ENCODE results near the gene CYP2W1. TPM values are rescaled to one million over a fixed set of nuclear protein-coding genes. Genes with fewer than 3 reads are reported as not detected.

Gene CYP2W1
- total RNA-seq, 4 donors from 2014 or later, result 11.7 to 31.6 (median 19.3) TPM

GRCh38 chr7:945147-945555 lies 37.8 kb upstream of the CYP2W1 start:
- 28 to 62% methylated on average over 9 to 13 of the region's 13 CpGs for WGBS, 2 donors
- no peak overlapping the region for H3K4me3 ChIP-seq (ENCODE audit: low read depth, poor library complexity, severe bottlenecking)
- intact Hi-C loops (cut with DNase I; ENCODE audit: low total_unique reads), result no loop called here
- TF ChIP-seq CTCF (IDR thresholded peaks at IDR 0.05), result no peak
- no peak for TF ChIP-seq POLR2A (IDR thresholded peaks at IDR 0.05)
- peak in 1 of 2 donors; percentile 79 for DNase-seq (ENCODE audit: low spot score in 2 of 2)

DNA sequence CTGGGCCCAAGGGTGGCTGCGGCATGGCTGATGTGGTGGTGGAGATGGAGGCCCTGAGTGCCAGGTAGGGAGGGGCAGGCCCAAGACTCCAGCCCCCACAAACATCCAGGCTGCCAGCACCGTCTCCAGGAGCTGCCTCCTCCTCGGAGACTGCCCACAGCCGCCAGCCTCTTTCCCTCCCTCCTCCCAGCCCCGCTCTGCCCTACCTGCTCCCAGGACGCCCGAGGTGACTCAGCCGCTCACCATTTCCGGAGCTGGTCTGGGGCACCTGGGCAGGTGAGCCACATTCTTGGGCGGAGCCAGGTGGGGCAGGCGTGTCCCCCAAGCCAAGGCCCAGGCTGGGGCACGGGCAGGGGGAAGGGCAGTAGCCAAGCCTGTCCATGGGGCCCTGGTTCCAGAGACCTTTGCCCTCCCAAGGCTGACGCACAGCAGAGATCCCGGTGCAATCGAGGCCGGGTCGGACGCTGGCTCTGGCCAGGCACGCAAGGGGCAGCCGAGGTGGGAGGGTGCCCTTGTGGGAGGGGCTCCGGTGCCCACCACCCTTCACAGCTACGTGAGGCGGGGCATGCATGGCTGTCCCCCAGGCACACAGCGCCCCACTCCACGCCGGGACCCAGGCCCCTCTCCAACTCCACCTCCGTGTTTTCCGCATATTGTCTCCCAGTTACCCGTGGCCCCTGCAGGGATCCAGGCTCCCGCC lies 37.3 kb upstream of the CYP2W1 start:
- peak in 1 of 2 donors; percentile 81 for DNase-seq (ENCODE audit: low spot score in 2 of 2)
- intact Hi-C loops (cut with DNase I; ENCODE audit: low total_unique reads), result no loop called here
- H3K4me3 ChIP-seq (ENCODE audit: low read depth, poor library complexity, severe bottlenecking), result no peak overlapping the region
- WGBS, 2 donors, result 60 to 63% methylated on average over 17 to 30 of the region's 30 CpGs
- TF ChIP-seq POLR2A (IDR thresholded peaks at IDR 0.05) (no peak), CTCF (IDR thresholded peaks at IDR 0.05) (no peak)

DNA sequence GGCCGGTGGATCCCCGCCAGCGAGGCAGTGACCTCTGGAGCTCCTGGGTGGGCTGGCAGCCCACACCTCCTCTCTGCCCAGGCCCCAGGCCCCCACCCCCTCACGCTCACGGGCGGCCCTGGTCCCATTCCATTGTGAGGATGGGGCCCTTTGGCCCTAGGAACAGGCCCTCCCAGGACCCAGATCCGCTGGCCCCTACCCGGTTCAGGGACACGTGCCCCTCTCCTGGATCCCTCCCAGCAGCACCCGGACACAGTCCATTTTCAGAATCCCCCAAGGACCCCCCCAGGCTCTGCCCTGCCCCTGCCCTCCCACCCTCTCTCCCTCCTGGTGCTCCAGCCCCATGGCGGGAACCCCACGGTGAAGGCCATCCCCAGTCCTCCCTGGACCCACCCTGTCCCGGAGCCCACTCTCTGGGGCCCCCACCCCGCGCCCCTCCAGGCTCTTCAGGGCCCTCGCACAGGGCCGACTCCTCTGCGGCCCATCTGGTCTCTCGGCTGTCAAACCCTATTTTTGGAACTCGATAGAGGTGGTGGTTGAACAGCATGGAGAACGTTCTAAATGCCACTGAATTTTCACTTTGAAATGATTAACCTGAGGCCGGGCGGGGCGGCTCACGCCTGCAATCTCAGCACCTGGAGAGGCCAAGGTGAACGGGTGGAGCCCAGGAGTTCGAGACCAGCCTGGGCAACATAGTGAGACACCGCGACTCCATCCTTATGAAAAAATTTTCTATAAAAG lies 36.6 kb upstream of the CYP2W1 start:
- intact Hi-C loops (cut with DNase I; ENCODE audit: low total_unique reads), result no loop called here
- WGBS, 2 donors, result 71 to 74% methylated on average over 29 of the region's 29 CpGs
- DNase-seq (ENCODE audit: low spot score in 2 of 2), result peak in 1 of 2 donors; percentile 62
- no peak overlapping the region for H3K4me3 ChIP-seq (ENCODE audit: low read depth, poor library complexity, severe bottlenecking)
- TF ChIP-seq CTCF (IDR thresholded peaks at IDR 0.05), result no peak
- no peak for TF ChIP-seq POLR2A (IDR thresholded peaks at IDR 0.05)

DNA sequence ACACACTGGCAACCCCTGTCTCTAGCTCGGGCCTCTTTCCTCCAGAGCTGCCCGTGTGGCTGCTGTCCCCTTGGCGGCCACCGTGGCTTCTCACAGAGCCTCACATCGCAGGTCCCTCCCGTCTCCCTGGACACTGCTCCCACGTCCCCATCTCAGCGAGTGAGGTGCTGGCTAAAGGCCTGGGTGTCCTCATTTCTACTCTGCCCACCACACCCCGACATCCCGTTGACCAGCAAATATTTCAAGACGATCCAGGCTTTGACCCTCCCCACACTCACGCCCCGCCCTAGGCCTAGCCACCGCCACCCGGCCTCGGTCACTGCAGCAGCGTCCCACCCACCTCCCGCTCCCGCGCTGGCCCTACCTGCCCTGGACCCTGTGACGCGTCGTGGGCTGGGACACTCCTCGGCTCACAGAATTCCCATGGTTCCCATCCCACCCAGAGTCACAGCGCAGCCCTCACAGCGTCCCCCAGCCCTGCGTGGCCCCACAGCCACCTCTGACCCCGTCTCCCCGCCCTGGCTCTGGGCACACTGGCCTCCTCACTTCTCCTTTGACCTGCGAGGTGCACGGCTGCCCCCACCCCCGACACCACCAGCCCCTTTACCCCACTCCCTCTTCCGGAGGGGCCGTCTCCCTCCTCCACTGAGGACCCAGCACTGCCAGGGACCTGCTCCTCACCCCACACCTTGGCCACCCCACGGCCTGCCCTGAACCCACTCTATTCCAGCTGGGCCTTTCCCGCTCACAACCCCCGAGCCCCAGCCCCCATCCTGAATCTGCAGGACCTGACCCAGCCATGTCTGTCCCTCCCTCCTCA lies 35.4 kb upstream of the CYP2W1 start:
- intact Hi-C loops (cut with DNase I; ENCODE audit: low total_unique reads), result no loop called here
- 87 to 90% methylated on average over 37 of the region's 37 CpGs for WGBS, 2 donors
- no peak overlapping the region for H3K4me3 ChIP-seq (ENCODE audit: low read depth, poor library complexity, severe bottlenecking)
- TF ChIP-seq POLR2A (IDR thresholded peaks at IDR 0.05) (no peak), CTCF (IDR thresholded peaks at IDR 0.05) (no peak)
- DNase-seq (ENCODE audit: low spot score in 2 of 2), result peak in 1 of 2 donors; percentile 81

- H3K4me3 ChIP-seq (ENCODE audit: low read depth, poor library complexity, severe bottlenecking), result no peak overlapping the region
- 86 to 89% methylated on average over 23 to 28 of the region's 28 CpGs for WGBS, 2 donors
- peak in 1 of 2 donors; percentile 77 for DNase-seq (ENCODE audit: low spot score in 2 of 2)
- TF ChIP-seq CTCF (IDR thresholded peaks at IDR 0.05) (no peak), POLR2A (IDR thresholded peaks at IDR 0.05) (no peak)
- intact Hi-C loops (cut with DNase I; ENCODE audit: low total_unique reads), result no loop called here
Measured at GRCh38 chr7:949021-949934, 33.7 kb upstream of the CYP2W1 start.
